GM18520 (cell line): Measurements from ENCODE around the gene F7.

Source experiments
- ATAC-seq: cut with Tn5 transposase; IDR thresholded peaks from one replicate; pipeline ENCODE4 v1.9.1; 2021; ENCODE audit not compliant: unreplicated experiment

Gene F7

DNA sequence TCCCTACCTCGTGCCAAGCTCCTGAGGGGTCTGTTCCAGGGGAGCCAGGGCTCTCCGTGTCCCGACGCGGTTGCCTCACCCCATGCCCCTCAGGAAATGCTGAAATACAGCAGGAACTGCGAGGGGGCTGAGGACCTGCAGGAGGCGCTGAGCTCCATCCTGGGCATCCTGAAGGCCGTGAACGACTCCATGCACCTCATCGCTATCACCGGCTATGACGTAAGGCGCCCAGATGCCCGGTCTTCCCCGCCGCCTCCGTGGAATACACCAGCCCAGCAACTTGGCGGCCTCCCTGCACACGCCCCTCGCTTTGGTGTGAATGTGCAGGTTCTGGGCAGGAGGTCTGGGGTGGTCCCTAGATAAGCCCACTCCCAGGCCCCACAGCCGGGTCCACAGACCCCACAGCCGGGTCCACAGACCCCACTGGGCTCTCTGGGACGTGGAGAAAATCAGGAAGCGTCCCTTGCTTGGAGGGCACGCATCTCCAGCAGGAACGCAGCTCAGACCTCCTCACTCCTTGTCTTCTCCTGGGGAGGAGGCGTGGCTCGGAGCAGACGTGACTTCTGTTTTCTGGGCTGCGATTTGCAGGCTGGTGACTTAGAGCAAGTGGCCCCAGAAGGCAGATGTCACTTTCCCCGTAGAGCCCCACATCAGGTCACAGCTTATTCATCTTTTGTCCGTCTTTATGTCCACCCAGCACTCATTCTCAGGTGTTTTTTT is 19.4 kb upstream of the F7 start:
- no peak for ATAC-seq

DNA sequence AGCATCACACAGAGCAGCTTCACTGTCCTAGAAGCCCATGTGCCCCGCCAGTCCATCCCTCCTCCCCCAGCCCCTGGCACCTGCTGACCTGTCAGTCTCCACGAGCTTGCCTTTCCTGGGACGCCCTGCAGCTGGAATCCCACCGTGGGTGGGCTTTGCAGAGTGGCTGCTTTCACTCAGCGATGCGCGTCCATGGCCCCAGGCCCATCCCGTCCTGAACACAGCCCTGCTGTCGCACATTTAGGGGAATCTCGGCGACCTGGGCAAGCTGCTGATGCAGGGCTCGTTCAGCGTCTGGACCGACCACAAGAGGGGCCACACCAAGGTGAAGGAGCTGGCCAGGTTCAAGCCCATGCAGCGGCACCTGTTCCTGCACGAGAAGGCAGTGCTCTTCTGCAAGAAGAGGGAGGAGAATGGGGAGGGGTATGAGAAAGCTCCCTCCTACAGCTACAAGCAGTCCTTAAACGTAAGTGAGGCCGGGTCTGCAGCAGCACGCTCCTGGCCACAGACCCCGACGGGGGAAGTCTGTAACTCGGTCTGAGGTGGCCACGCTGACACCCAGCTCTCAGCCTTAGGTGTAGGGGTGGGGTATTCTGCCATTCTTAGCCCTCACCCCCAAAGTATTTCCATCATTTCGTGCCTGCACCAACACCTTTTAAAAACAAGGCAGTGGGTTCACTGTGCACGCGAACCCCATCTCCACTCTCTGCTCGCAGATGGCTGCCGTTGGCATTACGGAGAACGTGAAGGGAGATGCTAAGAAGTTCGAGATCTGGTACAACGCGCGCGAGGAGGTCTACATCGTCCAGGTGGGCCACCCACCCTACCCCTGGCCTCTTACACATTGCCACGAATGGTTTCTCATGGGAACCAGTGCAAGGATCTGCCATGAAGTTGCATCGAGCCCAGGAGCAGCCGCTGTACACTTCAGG is 18.3 kb upstream of the F7 start:
- ATAC-seq: no peak

DNA sequence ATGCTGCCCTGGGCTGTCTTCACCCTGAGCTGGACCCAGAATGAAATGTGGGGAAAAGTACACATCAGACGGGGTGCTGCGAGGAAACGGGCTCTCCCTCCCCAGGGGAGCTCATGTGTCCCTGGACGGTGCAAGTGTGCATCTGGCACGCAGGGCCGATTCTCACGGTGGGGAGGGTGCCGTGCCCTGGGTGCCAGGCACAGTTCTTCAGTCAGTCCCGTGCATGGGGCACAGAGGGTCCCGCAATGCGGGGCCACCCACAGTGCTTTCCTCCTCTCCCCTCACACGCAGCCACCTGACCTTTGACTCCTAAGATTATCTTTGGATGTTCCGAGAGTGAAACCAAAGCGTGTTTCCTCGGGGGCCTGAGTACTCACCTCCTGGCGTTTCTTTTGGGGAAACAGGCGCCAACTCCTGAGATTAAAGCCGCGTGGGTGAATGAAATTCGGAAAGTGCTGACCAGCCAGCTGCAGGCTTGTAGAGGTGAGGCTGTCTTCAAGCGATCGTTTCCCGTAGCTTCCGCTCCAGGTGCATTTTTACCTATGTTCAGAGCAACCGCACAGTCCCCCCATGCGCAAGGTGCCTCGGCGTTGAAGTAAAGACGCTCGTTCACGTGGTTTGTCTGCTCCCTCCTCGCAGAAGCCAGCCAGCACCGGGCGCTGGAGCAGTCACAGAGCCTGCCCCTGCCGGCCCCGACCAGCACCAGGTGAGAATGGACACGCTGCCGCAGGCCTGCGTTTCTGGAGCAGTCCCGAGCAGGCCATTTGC is 17.5 kb upstream of the F7 start:
- ATAC-seq: no peak

DNA sequence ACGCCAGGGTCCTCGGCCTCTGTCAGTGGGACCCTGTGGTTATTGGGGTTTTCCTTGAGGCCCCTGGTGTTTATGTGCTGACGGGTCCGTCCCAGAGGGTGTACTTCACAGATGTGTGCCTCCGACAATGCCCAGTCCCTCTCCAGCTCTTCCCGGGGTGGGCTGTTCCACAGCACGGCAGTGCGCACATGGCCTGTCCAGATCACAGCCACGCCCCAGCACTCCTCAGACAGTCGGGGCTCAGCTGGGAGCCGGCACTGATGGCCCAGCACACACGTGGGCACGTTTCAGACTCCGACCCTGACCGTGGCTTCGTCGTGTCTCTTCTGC is 16.9 kb upstream of the F7 start:
- no peak for ATAC-seq

DNA sequence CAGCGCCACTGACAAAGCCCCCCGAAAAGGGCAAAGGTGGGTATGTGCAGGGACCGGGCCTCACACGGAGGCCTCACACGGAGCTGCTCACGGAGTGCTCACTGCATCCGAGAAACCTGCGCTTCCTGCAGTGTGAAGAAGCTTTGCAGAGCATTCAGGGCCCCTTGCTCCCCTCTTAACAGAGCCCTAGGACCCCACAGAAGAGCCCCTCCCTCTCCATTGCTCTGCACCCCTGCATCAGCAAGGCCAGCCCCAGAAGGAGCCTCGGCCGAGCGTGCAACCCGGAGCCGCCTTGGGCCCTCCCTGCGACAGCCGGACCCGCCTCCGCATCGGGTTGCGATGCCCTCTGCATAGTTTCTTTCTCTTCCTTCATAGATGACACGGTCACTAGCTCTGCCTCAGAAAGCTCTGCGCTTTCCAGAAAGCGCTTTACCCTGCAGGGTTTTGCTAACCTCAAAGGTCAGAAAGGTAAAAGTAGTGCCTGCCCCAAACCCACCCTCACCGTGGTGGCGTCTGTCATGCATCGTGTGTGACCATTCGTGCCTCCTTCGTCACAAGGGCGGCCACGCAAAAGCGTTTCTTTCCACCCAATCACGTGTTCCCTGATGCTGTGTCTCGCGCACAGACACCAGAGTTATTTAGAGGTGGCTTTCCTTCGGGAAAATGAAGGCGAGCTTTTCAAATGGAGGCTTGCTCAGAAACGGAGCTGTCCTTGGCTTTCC is 15.7 kb upstream of the F7 start:
- ATAC-seq: no peak

DNA sequence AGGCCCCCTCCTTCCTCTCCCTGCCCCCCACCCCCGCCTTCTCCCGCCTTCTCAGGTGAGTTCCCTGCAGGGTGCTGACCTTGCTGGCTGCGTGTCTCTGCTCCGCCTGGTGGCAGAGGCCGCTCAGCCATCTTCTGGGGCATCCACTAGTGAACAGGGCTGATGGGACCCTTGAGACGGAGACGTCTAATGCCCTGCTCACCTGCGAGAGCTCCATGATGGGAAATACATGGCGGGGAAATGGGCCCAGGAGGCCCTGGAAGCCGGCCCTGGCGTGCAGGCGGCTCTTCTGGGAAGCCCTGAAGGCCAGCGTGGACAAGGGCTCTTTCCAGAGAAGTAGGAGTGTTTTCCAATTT is 15.2 kb upstream of the F7 start:
- ATAC-seq: no peak

DNA sequence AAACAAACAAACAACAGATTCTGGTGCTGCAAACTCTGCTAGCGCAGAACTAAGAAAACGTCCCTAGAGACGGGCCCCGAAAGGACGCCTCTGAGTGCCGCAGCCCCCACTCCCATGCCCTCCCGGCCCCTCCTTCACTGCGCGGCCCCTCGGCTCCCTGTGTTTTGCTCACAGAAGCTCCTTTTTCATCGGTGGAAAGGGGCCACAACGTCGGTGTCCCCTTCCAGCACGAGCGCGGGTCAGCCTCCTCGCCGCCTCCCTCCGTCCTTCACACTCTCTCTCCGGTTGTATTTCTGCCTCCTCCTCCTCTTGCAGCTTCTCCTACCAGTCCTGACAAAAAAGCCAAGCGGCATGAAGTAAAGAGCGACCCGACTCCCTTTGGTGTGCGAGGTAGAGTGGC is 14.8 kb upstream of the F7 start:
- no peak for ATAC-seq

DNA sequence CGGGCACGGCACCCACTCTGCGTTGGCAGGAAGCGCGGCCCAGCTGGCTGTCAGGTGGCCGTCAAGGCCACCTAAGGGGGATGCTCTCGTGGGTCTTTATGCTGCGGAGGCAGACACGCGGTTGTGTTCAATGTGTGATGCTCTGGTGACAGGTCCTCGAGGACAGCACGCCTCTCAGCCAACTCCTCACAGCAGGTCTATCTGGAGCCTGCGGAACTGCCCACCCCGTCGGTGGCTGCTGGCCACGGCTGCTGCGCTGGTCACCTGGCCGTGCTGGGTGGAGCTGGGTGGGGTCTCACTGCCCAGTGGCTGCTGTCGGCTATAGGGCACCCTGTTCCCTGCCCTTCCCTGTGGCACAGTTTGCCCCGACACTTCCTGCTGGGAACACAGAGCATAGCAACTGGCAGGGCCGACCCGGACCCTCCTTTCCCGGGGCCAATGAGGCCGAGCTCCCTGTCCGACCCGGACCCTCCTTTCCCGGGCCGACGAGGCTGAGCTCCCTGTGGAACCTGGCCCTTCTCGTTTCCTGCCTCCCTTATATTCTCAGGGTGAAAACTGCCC is 14.3 kb upstream of the F7 start:
- no peak for ATAC-seq

DNA sequence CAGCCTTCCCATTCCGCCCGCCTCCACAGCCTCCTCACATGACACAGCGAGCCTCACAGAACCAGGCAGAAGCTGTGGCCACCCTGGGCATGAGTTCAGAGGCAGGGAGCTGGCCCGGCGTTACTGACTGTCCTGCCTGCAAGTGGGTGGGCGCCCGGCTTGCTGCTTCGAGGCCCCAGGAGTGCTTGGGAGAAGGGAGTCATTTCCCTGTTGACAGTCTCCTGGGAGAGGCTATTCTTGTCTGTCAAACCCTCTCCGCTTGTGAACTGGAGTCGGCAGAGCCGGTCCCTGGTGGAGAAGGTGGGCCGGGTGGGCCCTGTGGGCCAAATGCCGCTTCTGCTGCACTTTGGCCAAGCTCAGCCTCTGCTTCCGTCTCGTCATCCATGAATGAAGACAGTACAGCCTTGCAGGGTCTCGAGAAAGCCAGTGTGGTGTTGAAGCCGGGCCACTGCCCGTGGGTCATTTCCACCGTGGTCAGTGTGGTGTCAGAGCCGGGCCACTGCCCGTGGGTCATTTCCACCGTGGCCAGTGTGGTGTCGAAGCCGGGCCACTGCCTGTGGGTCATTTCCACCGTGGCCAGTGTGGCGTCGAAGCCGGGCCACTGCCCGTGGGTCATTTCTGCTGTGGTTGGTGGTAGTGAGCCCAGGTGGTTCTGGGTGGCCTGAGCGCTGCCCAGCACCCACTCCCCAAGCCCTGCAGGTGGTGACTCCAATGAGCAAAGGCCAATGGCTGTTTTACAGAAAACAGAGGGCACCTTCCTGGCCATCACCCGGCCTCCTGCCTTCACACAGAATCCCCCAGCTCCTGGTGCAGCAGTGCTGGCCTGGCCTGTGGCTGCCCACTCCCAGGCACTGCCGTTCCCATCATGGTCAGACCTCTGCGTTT is 13.5 kb upstream of the F7 start:
- no peak for ATAC-seq

DNA sequence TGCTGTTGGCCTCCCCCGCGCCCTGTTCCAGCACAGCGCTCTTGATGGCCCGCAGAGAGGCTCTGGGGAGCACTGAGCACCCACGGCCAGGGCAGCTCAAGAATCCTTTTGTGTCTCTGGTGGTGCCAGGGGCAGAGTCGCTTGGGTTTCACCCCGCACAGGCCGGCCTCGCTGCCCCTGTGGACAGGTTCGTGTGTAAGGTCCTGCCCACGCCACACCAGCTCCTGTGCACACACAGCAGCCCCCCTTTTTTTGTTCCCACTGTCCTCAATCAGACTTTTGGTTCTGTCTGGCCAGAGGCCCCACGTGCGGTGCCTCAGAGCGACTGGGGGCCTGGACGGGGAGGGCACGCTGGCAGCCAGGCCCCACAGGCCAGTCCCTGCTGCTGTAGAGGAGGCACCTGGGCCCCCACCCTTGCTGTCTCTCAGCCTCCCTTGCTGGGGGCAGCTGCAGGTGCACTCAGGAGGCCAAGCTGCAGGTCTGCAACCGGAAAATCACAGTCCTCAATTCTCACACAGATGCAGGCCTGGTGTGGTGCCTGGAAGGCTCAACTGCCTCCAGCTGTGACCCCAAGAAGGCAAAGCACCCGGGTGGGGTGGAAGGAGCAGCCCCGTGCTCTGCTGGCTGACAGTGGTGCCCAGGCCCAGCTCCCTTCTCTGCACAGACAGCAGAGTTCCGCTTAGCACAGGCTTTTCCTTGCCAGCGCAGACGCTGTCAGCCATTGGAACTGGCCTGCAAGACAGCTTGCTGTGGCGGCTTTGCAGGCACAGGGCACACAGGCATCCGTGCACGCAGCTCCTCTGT is 12.6 kb upstream of the F7 start:
- ATAC-seq: no peak

DNA sequence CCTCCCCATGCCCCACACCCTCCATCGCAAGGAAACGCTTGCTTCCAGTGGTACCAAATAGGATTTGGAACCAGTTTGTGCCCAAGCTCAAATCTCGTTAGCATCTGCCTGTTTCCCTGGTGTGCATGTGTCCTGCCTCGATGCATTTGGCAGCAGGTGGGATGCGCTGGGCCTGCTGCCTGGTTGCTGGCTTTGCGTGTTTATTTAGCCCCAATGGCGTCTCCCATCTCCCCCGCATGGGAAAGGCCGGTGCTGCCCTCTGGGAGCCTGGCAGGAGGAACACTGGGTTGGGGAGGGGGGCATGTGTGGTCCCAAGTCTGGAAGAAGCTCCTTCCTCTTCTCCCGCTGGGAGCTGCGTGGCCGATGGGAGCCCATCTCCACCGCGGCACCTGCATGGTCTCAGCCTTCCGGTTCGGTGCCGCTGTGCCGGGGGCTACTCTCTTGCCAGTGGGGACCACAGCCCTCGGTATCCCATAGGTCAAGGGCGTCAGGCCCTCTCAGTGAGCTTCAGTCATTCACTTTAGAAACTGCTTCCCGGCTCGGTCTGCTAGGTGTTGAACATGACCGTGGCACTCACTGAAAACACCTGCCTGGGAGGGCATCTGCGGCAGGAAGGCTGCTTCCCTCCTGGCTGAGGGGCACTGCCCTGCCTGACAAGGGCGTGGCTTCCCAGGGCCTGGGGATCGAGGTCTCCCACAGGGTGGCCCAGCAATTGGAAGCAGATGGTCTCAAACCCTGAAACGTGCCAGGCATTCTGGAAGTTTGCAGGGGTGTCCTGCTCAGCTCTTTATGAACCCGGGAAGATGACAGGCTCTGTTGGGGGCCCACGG is 11.8 kb upstream of the F7 start:
- ATAC-seq: no peak

DNA sequence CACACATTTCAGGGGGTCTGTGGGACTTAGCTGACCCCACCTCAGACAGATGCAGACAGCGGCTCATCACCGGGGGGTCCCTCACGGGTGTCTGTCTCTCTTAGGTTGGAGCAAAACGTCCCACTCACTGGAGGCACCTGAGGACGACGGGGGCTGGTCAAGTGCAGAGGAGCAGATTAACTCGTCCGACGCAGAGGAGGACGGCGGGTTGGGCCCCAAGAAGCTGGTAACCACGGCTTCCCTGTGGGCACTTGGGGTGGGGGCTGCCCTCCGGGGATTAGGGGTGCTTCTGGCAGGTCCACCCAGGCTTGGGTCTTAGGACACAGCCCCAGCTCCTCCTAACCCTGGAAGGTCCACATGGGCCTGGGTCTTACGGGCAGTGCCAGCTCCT is 11.2 kb upstream of the F7 start:
- ATAC-seq: no peak

DNA sequence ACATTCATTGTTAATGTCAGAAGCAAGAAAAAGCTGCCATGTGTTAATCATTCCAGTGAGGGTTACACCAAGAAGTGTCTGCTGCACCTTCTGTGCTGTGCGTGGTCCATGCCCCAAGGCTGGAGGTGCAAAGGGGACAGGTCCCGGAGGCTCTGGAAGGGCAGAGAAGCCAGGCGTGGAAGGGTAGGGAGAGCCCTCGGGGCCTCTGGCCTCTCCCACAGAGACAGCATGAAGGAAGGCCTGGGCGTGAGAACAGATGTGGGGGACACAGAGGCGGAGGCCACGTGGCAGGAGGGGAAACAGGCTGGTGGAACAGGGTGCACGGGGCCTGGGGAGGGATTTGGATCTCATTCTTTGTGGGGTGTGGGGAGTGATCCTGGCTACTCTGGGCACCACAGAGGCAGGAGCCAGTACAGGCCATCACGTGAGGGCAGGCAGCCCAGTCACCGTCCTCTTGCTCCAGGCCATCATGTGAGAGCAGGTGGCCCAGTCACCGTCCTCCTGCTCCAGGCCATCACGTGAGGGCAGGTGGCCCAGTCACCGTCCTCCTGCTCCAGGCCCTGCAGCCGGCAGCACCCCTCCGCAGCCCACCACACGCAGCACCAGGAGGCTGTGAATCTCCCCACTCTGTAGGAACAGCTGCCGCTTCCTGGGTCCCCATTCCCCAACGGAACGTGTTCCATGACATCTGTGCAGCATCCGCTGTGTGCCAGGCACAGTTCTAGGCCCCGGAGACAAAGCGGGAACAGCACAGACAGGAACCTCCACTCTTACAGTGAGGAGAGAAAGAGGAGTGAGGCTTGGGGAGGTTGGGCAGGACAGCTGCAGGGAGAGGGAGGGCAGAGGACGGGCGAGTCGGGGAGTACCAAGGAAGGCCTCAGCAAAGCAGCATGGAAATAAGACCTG is 10.2 kb upstream of the F7 start:
- ATAC-seq: no peak

DNA sequence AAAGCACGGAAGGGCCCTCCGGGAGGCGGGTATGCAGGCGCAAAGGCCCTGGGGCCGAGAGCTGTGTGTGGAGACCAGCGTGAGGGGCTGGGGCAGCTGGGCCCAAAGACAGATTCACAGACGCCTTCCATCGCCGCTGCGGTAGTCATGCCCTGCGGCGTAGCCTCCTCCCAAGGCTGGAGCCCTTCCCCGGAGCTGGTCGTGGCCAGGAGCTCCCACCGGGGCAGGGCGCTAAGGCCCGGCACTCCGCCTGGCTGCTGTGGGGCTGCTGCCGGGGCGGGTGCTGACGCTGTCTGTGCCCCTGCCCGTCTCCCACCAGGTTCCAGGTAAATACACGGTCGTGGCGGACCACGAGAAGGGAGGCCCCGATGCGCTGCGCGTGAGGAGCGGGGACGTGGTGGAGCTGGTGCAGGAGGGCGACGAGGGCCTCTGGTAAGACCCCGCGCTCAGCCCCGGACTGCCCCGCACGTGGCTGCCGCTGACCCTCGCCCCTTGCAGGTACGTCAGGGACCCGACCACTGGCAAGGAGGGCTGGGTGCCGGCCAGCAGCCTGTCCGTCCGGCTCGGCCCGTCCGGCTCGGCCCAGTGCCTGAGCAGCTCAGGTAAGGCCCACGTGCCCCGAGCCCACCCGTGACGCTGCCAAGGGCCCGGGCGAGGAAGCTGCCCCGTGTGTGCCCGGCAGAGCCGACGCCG is 9.4 kb upstream of the F7 start:
- no peak for ATAC-seq

DNA sequence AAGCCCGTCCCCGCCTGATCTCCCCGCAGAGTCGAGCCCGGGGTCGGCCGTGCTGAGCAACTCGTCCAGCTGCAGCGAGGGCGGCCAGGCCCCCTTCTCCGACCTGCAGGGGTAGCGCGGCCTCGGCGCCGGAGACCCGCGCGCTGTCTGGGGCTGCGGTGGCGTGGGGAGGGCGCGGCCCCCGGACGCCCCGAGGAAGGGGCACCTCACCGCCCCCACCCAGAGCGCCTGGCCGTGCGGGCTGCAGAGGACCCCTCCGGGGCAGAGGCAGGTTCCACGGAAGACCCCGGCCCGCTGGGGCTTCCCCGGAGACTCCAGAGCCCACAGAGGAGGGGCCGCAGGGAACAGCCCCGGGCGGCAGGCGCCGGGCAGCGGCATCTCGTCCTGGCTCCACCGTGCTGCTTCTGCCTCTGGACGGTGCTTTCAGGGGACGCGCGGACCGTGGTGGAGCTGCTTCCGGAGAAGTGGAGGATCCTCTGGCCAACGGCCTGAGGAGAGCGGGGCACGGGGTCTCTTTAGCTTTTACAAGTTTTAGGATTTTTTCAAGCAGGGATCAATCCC is 8.8 kb upstream of the F7 start:
- no peak for ATAC-seq

DNA sequence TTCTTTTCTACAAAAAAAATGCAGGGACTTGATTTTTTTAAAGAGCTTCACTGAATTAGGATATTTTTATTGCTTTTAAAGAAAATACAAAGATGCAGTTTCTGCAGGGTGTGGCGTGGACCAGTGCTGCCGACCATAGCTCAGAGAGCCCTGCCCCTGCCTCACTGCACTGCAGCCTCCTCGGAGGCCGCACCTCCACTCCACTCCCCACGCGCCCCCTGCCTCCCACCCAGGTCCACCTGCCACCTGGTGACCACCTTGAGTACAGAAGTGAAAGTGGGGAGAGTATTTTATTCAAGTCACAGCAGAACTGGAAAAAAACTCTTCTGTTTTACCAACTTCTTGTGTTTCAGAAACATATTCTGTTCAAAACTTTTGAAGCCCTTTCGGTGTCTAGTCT is 7.9 kb upstream of the F7 start:
- ATAC-seq: no peak
